ENCODE data around the gene SHISA9. TPM values are rescaled to one million over a fixed set of nuclear protein-coding genes. Genes with fewer than 3 reads are reported as not detected.
"Not testable (repeated sequence)": the region's sequence is repeated elsewhere in the genome, so short reads cannot be mapped to it uniquely, and the experiment has no call there.

Gene SHISA9
- total RNA-seq (under 1 TPM; under 0.01 to 0.08 TPM), polyA plus RNA-seq (under 1 TPM in 1 of 2 donors, not detected in 1; 0.07 TPM)

DNA sequence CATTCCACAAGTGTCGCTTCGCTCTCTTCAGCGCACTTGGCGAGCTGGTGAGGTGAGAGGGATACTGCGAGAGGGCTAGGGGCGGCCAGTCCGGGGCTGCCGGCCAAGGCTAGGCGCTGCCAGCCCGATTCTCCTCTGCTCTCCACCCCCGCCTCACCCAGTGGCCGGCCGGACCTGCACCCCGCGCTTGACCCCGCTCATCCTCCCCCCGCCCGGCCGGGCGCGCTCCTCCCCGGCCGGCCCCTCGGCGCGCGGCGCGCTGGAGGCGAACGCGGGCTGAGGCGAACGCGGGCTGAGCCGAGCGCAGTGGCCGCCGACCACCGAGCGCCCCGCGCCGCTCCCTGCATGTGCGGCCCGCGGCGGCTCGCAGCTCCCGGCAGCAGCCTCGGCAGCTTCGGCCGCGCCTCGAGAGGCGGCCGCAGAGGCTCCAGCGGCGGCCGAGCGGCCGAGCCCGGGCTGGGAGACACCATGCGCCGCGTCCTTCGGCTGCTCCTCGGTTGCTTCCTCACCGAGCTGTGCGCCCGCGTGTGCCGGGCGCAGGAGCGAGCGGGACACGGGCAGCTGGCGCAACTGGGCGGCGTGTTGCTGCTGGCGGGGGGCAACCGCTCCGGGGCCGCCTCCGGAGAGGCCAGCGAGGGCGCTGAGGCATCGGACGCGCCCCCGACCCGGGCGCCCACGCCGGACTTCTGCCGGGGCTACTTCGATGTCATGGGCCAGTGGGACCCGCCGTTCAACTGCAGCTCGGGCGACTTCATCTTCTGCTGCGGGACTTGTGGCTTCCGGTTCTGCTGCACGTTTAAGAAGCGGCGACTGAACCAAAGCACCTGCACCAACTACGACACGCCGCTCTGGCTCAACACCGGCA is at the start of gene SHISA9:
SHISA9 (plus strand) TSS at position 2 of the 865 bp plus-strand sequence.
- WGBS: 2% methylated on average over 110 of the region's 110 CpGs
- no peak for DNase-seq (ENCODE audit: low spot score)
- peaks cover 0 to 21% (median 5%) of the 10 kb centered on the region in 4 donors for H3K27me3 ChIP-seq (ENCODE audit: control insufficient read depth in 4 of 4, insufficient read depth in 4 of 4, low read length in 3 of 4)

GRCh38 chr16:12853972-12854371 is 47.4 kb upstream of the SHISA9 start:
- no peaks in the 10 kb centered on the region for H3K4me1 ChIP-seq (ENCODE audit: control insufficient read depth in 4 of 4, insufficient read depth in 4 of 4, low read length in 3 of 4)
- no peak overlapping the region for H3K9ac ChIP-seq (ENCODE audit: low read depth in 1 of 2, low read length in 2 of 2)
- 93% methylated on average over 3 of the region's 3 CpGs for WGBS
- H3K9me3 ChIP-seq (ENCODE audit: control insufficient read depth in 4 of 4, low read length in 3 of 4): peaks cover 0 to 8% (median under 1%) of the 10 kb centered on the region in 4 donors
- no peaks in the 10 kb centered on the region for H3K36me3 ChIP-seq (ENCODE audit: control insufficient read depth in 4 of 4, insufficient read depth in 3 of 4, low read depth in 1 of 4, low read length in 3 of 4)
- no peak overlapping the region for H3K4me3 ChIP-seq (ENCODE audit: low read depth in 1 of 3, low read length in 3 of 3)
- TF ChIP-seq NR2F2 (IDR thresholded peaks at IDR 0.05): no peak
- no peak for TF ChIP-seq ZBTB33 (IDR thresholded peaks at IDR 0.05)
- no peak for TF ChIP-seq HNF4G (IDR thresholded peaks at IDR 0.05)
- no peak for TF ChIP-seq JUND (IDR thresholded peaks at IDR 0.05)
- H3K27ac ChIP-seq (ENCODE audit: low read depth in 1 of 2, low read length in 2 of 2): no peak overlapping the region
- DNase-seq (ENCODE audit: low spot score): no peak
- no peaks in the 10 kb centered on the region for H3K27me3 ChIP-seq (ENCODE audit: control insufficient read depth in 4 of 4, insufficient read depth in 4 of 4, low read length in 3 of 4)

More for the DNA sequence above, at the start of gene SHISA9:
- TF ChIP-seq TAF1 (conservative IDR thresholded peaks at IDR 0.05) (no peak), EGR1 (IDR thresholded peaks at IDR 0.05; ENCODE audit: low read depth in 2 of 2) (no peak), HNF4G (IDR thresholded peaks at IDR 0.05) (no peak), FOXA2 (IDR thresholded peaks at IDR 0.05) (no peak), GABPA (IDR thresholded peaks at IDR 0.05 in 1 of 2, conservative IDR thresholded peaks at IDR 0.05 in 1 of 2) (no peak), RAD21 (IDR thresholded peaks at IDR 0.05) (no peak), JUND (IDR thresholded peaks at IDR 0.05) (no peak), YY1 (IDR thresholded peaks at IDR 0.05) (no peak)
- TF ChIP-seq, protein P1, sequence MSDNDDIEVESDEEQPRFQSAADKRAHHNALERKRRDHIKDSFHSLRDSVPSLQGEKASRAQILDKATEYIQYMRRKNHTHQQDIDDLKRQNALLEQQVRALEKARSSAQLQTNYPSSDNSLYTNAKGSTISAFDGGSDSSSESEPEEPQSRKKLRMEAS (IDR thresholded peaks at IDR 0.05): no peak
- H3K36me3 ChIP-seq (ENCODE audit: control insufficient read depth in 4 of 4, insufficient read depth in 3 of 4, low read depth in 1 of 4, low read length in 3 of 4): no peaks in the 10 kb centered on the region
- peaks cover 6 to 29% (median 19%) of the 10 kb centered on the region in 4 donors for H3K4me1 ChIP-seq (ENCODE audit: control insufficient read depth in 4 of 4, insufficient read depth in 4 of 4, low read length in 3 of 4)
- H3K9ac ChIP-seq (ENCODE audit: low read depth in 1 of 2, low read length in 2 of 2): no peak within 1 kb of the TSS
- H3K4me3 ChIP-seq (ENCODE audit: low read depth in 1 of 3, low read length in 3 of 3): peak within 1 kb of the TSS in 1 of 3 donors; percentile 45
- H3K9me3 ChIP-seq (ENCODE audit: control insufficient read depth in 4 of 4, low read length in 3 of 4): no peaks in the 10 kb centered on the region
- no peak within 1 kb of the TSS for H3K27ac ChIP-seq (ENCODE audit: low read depth in 1 of 2, low read length in 2 of 2)

GRCh38 chr16:12857435-12857834 is 44.0 kb upstream of the SHISA9 start:
- not testable (repeated sequence) for DNase-seq (ENCODE audit: low spot score); H3K36me3 ChIP-seq (ENCODE audit: control insufficient read depth in 4 of 4, insufficient read depth in 3 of 4, low read depth in 1 of 4, low read length in 3 of 4); H3K27ac ChIP-seq (ENCODE audit: low read depth in 1 of 2, low read length in 2 of 2); H3K27me3 ChIP-seq (ENCODE audit: control insufficient read depth in 4 of 4, insufficient read depth in 4 of 4, low read length in 3 of 4); H3K9me3 ChIP-seq (ENCODE audit: control insufficient read depth in 4 of 4, low read length in 3 of 4); H3K4me1 ChIP-seq (ENCODE audit: control insufficient read depth in 4 of 4, insufficient read depth in 4 of 4, low read length in 3 of 4); H3K9ac ChIP-seq (ENCODE audit: low read depth in 1 of 2, low read length in 2 of 2); H3K4me3 ChIP-seq (ENCODE audit: low read depth in 1 of 3, low read length in 3 of 3)
- WGBS: 81% methylated on average over 2 of the region's 2 CpGs
